ENCODE data around the gene KIFBP.

GRCh38 chr10:69033256-69033655, 44.7 kb downstream of the KIFBP start:
- TF ChIP-seq ZNF605 (CRISPR knock-in tag; IDR thresholded peaks at IDR 0.05) (no peak), FOXO4 (CRISPR knock-in tag; conservative IDR thresholded peaks at IDR 0.05) (no peak), SALL1 (CRISPR knock-in tag; IDR thresholded peaks at IDR 0.05) (no peak)
